Keratinocyte (primary cell): ENCODE results near the gene APOA4. TPM values are rescaled to one million over a fixed set of nuclear protein-coding genes. Genes with fewer than 3 reads are reported as not detected.

Experiments used
- DNase-seq: peaks from one replicate; pipeline ENCODE4 v3.0.0-alpha.2; 2011; ENCODE audit warnings: low read depth, missing footprints, low spot score
- FAIRE-seq: peaks from 2 replicates; lab custom pipeline; 2011; peaks lifted over from hg19 to GRCh38; lab: Jason Lieb, UNC
- H2AFZ ChIP-seq: 2 replicates; pipeline ENCODE4 v1.6.0; 2012; ENCODE audit warnings: low read length, control low read depth, inconsistent platforms; ENCODE audit not compliant: control insufficient read depth
- H3K27ac ChIP-seq: 2 replicates; pipeline ENCODE4 v1.5.1; 2011; ENCODE audit warnings: low read length; ENCODE audit not compliant: control insufficient read depth, insufficient read depth
- H3K27me3 ChIP-seq: 3 replicates; pipeline ENCODE4 v1.6.0; 2011; ENCODE audit warnings: low read length; ENCODE audit not compliant: control insufficient read depth, insufficient read depth; ENCODE audit errors: extremely low read depth
- H3K36me3 ChIP-seq, 2 experiments: 2 replicates in 1 of 2; 3 replicates in 1 of 2; pipeline ENCODE4 v1.5.1; 2011; ENCODE audit warnings: low read length in 2 of 2, mild to moderate bottlenecking in 1 of 2; ENCODE audit not compliant: control insufficient read depth in 2 of 2, insufficient read depth in 2 of 2; ENCODE audit errors: extremely low read depth in 1 of 2
- H3K4me1 ChIP-seq: 3 replicates; pipeline ENCODE4 v1.5.1; 2011; ENCODE audit warnings: low read length; ENCODE audit not compliant: control insufficient read depth, insufficient read depth; ENCODE audit errors: extremely low read depth
- H3K4me2 ChIP-seq: 3 replicates; pipeline ENCODE4 v1.6.0; 2011; ENCODE audit warnings: low read depth, low read length; ENCODE audit not compliant: control insufficient read depth, insufficient read depth; ENCODE audit errors: extremely low read depth
- H3K4me3 ChIP-seq, 3 experiments: fragments of 200-600 bp in 1 of 3; sonication (generic) in 1 of 3; 2 replicates in 2 of 3; 3 replicates in 1 of 3; pipeline ENCODE4 v1.5.1; 2011 to 2016; ENCODE audit warnings: low read length in 3 of 3, mild to moderate bottlenecking in 3 of 3, control low read depth in 2 of 3, inconsistent platforms in 1 of 3, low read depth in 1 of 3, mixed read lengths in 1 of 3, mixed run types in 1 of 3, moderate library complexity in 1 of 3; ENCODE audit not compliant: control insufficient read depth in 2 of 3, insufficient read depth in 2 of 3; ENCODE audit errors: extremely low read depth in 1 of 3
- H3K79me2 ChIP-seq: 2 replicates; pipeline ENCODE4 v1.6.0; 2012; ENCODE audit warnings: low read length; ENCODE audit not compliant: control insufficient read depth, insufficient read depth
- H3K9ac ChIP-seq: 3 replicates; pipeline ENCODE4 v1.6.0; 2011; ENCODE audit warnings: low read length; ENCODE audit not compliant: control insufficient read depth, insufficient read depth; ENCODE audit errors: extremely low read depth
- H3K9me1 ChIP-seq: 3 replicates; pipeline ENCODE4 v1.6.0; 2011; ENCODE audit warnings: low read length; ENCODE audit not compliant: control insufficient read depth, insufficient read depth; ENCODE audit errors: extremely low read depth
- H3K9me3 ChIP-seq: 2 replicates; pipeline ENCODE4 v1.5.1; 2012; ENCODE audit warnings: low read depth, low read length; ENCODE audit not compliant: control insufficient read depth
- H4K20me1 ChIP-seq: 3 replicates; pipeline ENCODE4 v1.6.0; 2011; ENCODE audit warnings: low read length; ENCODE audit not compliant: control insufficient read depth, insufficient read depth; ENCODE audit errors: extremely low read depth
- EZH2 ChIP-seq: IDR thresholded peaks from one replicate; pipeline ENCODE4 v1.6.1; 2012; ENCODE audit warnings: inconsistent platforms, mild to moderate bottlenecking, low read length, moderate library complexity
- dilution Hi-C: fragments of 300-500 bp; cut with MboI; formaldehyde crosslinking; loops from one replicate; pipeline ENCODE4 v1.7.0; 2020; ENCODE audit warnings: low sequenced_read_pairs; ENCODE audit not compliant: extremely low pct_ligation_motif_present
- polyA plus RNA-seq, 5 experiments: library from polyadenylated mRNA; depleted of rRNA in 3 of 5; stranded (reverse) in 3 of 5; stranded (forward) in 1 of 5; unstranded in 1 of 5; fragments of >200 nt; gene quantifications; 1 replicate in 1 of 5; 2 replicates in 3 of 5; 3 replicates in 1 of 5; pipeline versions ENCODE4 v1.2.1 to v1.2.3, GENCODE V29; 2011 to 2012; ENCODE audit warnings: missing spikeins in 2 of 5, low read depth in 1 of 5, low replicate concordance in 1 of 5
- TF ChIP-seq, protein P1 (sequence below), 3 experiments: IDR thresholded peaks in 1 of 3; conservative IDR thresholded peaks in 1 of 3; optimal IDR thresholded peaks in 1 of 3; 2 replicates in 2 of 3; 3 replicates in 1 of 3; pipeline versions ENCODE3 to v1.5.1; 2011; ENCODE audit warnings: low read length in 3 of 3, mild to moderate bottlenecking in 3 of 3, moderate library complexity in 2 of 3, control low read depth in 1 of 3, inconsistent platforms in 1 of 3; ENCODE audit not compliant: insufficient read depth in 2 of 3; ENCODE audit errors: extremely low read depth in 1 of 3

Gene APOA4
- polyA plus RNA-seq, 1 donor (not counting 4 experiments of a cell fraction or from before 2014, with no cell fraction given) = not detected

DNA sequence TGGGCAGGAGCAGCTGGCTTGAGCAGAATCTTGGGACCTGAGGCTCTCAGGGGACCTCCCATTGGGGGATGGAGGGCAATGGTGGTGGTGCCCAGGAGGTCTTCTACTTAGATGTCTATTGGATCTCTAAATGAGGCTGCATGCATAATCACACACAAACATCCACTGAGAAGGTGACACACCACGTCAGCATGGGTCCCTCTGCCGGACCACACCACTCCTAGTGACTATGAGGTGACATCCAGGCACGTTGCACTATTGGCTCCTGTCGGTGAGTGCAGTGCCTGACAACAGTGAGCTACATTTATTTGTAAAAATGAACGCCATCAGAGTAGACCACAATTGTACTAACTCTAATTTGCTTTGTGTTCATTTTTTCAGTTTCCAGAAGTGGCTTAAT, 2.3 kb upstream of the APOA4 start:
- DNase-seq (no peak), FAIRE-seq (no peak)
- Histone ChIP-seq H3K9me3 (no peaks in the 10 kb centered on the region), H3K4me3 (no peak overlapping the region), H3K79me2 (no peaks in the 10 kb centered on the region), H4K20me1 (no peaks in the 10 kb centered on the region), H3K4me2 (no peak overlapping the region), H3K27me3 (no peaks in the 10 kb centered on the region), H3K9me1 (no peaks in the 10 kb centered on the region), H3K27ac (no peak overlapping the region), H3K9ac (no peak overlapping the region), H2AFZ (no peak overlapping the region), H3K4me1 (no peaks in the 10 kb centered on the region), H3K36me3 (no peaks in the 10 kb centered on the region)
- dilution Hi-C loops = no loop called here
- no peak for TF ChIP-seq EZH2
- TF ChIP-seq, protein P1, sequence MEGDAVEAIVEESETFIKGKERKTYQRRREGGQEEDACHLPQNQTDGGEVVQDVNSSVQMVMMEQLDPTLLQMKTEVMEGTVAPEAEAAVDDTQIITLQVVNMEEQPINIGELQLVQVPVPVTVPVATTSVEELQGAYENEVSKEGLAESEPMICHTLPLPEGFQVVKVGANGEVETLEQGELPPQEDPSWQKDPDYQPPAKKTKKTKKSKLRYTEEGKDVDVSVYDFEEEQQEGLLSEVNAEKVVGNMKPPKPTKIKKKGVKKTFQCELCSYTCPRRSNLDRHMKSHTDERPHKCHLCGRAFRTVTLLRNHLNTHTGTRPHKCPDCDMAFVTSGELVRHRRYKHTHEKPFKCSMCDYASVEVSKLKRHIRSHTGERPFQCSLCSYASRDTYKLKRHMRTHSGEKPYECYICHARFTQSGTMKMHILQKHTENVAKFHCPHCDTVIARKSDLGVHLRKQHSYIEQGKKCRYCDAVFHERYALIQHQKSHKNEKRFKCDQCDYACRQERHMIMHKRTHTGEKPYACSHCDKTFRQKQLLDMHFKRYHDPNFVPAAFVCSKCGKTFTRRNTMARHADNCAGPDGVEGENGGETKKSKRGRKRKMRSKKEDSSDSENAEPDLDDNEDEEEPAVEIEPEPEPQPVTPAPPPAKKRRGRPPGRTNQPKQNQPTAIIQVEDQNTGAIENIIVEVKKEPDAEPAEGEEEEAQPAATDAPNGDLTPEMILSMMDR (optimal IDR thresholded peaks at IDR 0.05 in 1 of 3, IDR thresholded peaks at IDR 0.05 in 1 of 3, conservative IDR thresholded peaks at IDR 0.05 in 1 of 3; ENCODE audit: extremely low read depth in 1 of 3, insufficient read depth in 2 of 3, low read length in 3 of 3) = no peak

DNA sequence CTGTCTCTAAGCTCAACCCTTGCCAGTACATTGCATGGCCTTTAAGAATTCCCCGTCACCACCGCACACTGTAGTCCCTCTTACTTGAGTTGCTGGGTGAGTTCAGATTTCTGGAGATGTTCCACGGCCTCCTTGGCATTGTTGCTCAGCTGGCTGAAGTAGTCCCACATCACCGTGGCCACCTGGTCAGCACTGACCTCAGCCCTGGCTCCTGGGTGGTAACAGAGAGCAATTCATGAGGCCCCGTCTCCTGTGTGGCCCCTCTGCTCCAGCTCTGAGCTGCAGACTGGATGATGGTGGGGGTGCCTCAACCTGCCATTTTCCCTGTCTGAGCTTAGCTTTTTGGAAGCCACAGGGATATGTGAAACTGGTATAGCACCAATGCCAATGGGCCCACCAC, 529 bp downstream of the APOA4 start:
- no peaks in the 10 kb centered on the region for H3K9me1 ChIP-seq
- no peaks in the 10 kb centered on the region for H3K79me2 ChIP-seq
- DNase-seq (no peak), FAIRE-seq (no peak)
- H3K9me3 ChIP-seq = no peaks in the 10 kb centered on the region
- dilution Hi-C loops = no loop called here
- no peaks in the 10 kb centered on the region for H4K20me1 ChIP-seq
- H2AFZ ChIP-seq = no peak overlapping the region
- H3K4me2 ChIP-seq = no peak overlapping the region
- no peaks in the 10 kb centered on the region for H3K36me3 ChIP-seq
- TF ChIP-seq, protein P1 (optimal IDR thresholded peaks at IDR 0.05 in 1 of 3, IDR thresholded peaks at IDR 0.05 in 1 of 3, conservative IDR thresholded peaks at IDR 0.05 in 1 of 3; ENCODE audit: extremely low read depth in 1 of 3, insufficient read depth in 2 of 3, low read length in 3 of 3) = no peak
- H3K4me1 ChIP-seq = no peaks in the 10 kb centered on the region
- no peak overlapping the region for H3K9ac ChIP-seq
- H3K4me3 ChIP-seq = no peak overlapping the region
- H3K27me3 ChIP-seq = no peaks in the 10 kb centered on the region
- no peak overlapping the region for H3K27ac ChIP-seq
